ENCODE data around the gene PIEZO1. TPM values are rescaled to one million over a fixed set of nuclear protein-coding genes. Genes with fewer than 3 reads are reported as not detected.

Gene PIEZO1
- total and polyA plus RNA-seq, 10 of the 15 experiments (the other 5 are each of a cell fraction or from before 2014, with no cell fraction given), result 1.3 to 169 (median 33.4) TPM

DNA sequence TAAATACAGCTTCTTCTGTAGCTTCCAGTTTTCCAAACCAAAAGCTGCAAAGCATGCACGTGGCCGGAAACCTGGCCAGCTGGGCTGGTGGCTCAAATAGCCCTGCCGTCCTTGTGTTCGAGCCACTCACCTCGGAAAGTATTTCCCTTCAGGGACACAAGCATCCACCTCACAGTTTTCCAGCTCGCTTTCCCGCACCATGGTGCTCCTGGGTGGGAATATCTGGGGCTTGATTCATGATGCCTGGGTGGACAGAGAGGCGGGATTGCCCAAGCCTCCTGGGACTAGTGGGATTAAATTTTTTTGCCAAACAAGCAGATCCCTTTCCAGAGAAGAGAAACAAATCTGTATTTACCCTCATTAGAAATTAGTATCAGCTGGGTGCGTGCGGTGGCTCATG is 115.0 kb downstream of the PIEZO1 start:
- H3K4me1 ChIP-seq (ENCODE audit: control insufficient read depth, insufficient read depth, low read length), result no peaks in the 10 kb centered on the region; the same call in 1 of the 2 replicates
- no peaks in the 10 kb centered on the region for H3K27me3 ChIP-seq (replicated peaks in 1 of 2; ENCODE audit: control insufficient read depth in 2 of 2, insufficient read depth in 2 of 2, low read length in 1 of 2)
- FAIRE-seq (no peak), ATAC-seq (no peak), DNase-seq (ENCODE audit: low read depth, low spot score) (no peak)
- H3K4me3 ChIP-seq, result no peak overlapping the region
- H3K4me2 ChIP-seq (ENCODE audit: control insufficient read depth, insufficient read depth), result no peak overlapping the region
- no peaks in the 10 kb centered on the region for H3K9me3 ChIP-seq (replicated peaks; ENCODE audit: control insufficient read depth, insufficient read depth, low read length)
- ChIA-PET CTCF (interaction anchor here (1.0 to 3.6 kb wide), 2 partner anchors 11 to 37 kb away, joined by 3 to 23 read pairs; no protein-coding TSS in a partner anchor), SMC1A (ENCODE audit: uncharacterized antibody, unreplicated experiment) (no interaction called here), RAD21 (ENCODE audit: unreplicated experiment) (no interaction called here), POLR2A (interaction anchor here (0.6 kb wide), 1 partner anchor 390 kb away, joined by 6 read pairs; no protein-coding TSS in a partner anchor)
- H4K20me1 ChIP-seq (ENCODE audit: control insufficient read depth, insufficient read depth), result no peaks in the 10 kb centered on the region
- WGBS (ENCODE audit: insufficient coverage, insufficient replicate concordance, low lambda C conversion rate, missing lambda C conversion rate), result 90% methylated on average over 10 of the region's 10 CpGs
- TF ChIP-seq RELA (IDR thresholded peaks at IDR 0.05; ENCODE audit: borderline replicate concordance, partially characterized antibody), result no peak
- TF ChIP-seq, protein P1, sequence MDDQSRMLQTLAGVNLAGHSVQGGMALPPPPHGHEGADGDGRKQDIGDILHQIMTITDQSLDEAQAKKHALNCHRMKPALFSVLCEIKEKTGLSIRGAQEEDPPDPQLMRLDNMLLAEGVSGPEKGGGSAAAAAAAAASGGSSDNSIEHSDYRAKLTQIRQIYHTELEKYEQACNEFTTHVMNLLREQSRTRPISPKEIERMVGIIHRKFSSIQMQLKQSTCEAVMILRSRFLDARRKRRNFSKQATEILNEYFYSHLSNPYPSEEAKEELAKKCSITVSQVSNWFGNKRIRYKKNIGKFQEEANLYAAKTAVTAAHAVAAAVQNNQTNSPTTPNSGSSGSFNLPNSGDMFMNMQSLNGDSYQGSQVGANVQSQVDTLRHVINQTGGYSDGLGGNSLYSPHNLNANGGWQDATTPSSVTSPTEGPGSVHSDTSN (IDR thresholded peaks at IDR 0.05; ENCODE audit: insufficient replicate concordance, low read depth, low read length), result no peak
- TF ChIP-seq JUND (IDR thresholded peaks at IDR 0.05; ENCODE audit: low read depth, low read length), result no peak
- TF ChIP-seq, protein P2, sequence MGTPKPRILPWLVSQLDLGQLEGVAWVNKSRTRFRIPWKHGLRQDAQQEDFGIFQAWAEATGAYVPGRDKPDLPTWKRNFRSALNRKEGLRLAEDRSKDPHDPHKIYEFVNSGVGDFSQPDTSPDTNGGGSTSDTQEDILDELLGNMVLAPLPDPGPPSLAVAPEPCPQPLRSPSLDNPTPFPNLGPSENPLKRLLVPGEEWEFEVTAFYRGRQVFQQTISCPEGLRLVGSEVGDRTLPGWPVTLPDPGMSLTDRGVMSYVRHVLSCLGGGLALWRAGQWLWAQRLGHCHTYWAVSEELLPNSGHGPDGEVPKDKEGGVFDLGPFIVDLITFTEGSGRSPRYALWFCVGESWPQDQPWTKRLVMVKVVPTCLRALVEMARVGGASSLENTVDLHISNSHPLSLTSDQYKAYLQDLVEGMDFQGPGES (IDR thresholded peaks at IDR 0.05), result no peak
- TF ChIP-seq ZBTB40 (IDR thresholded peaks at IDR 0.05; ENCODE audit: borderline replicate concordance), result no peak
- TF ChIP-seq GATAD2B (conservative IDR thresholded peaks at IDR 0.05; ENCODE audit: low read depth), result no peak
- no peak for TF ChIP-seq YBX1 (IDR thresholded peaks at IDR 0.05)
- TF ChIP-seq, protein P3, sequence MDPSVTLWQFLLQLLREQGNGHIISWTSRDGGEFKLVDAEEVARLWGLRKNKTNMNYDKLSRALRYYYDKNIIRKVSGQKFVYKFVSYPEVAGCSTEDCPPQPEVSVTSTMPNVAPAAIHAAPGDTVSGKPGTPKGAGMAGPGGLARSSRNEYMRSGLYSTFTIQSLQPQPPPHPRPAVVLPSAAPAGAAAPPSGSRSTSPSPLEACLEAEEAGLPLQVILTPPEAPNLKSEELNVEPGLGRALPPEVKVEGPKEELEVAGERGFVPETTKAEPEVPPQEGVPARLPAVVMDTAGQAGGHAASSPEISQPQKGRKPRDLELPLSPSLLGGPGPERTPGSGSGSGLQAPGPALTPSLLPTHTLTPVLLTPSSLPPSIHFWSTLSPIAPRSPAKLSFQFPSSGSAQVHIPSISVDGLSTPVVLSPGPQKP (IDR thresholded peaks at IDR 0.05; ENCODE audit: low read depth, low read length), result no peak
- TF ChIP-seq ZNF384 (IDR thresholded peaks at IDR 0.05; ENCODE audit: borderline replicate concordance, low read depth, low read length), result no peak
- no peak for TF ChIP-seq CBFB (IDR thresholded peaks at IDR 0.05; ENCODE audit: low read depth)
- TF ChIP-seq IKZF2 (IDR thresholded peaks at IDR 0.05), result no peak
- TF ChIP-seq NFYA (IDR thresholded peaks at IDR 0.05; ENCODE audit: borderline replicate concordance, low read depth, low read length), result no peak
- in situ Hi-C loops (cut with MboI), result no loop called here
- intact Hi-C loops (cut with micrococcal nuclease; ENCODE audit: unreplicated experiment), result no loop called here
- H3K9ac ChIP-seq (ENCODE audit: control insufficient read depth, insufficient read depth, low read length), result no peak overlapping the region
- no TSS peak for BruUV-seq (replicated peaks)
- no peaks in the 10 kb centered on the region for H3K36me3 ChIP-seq (ENCODE audit: control insufficient read depth in 2 of 2, insufficient read depth in 2 of 2, low read length in 1 of 2)
- no peaks in the 10 kb centered on the region; the same call in 1 of the 2 replicates for H3K79me2 ChIP-seq (ENCODE audit: control insufficient read depth, insufficient read depth, low read length)
- H2AFZ ChIP-seq (ENCODE audit: control insufficient read depth, low read depth, low read length), result no peak overlapping the region
- H3K27ac ChIP-seq (ENCODE audit: control insufficient read depth, insufficient read depth), result no peak overlapping the region

Data from GM12878 (cell line).